RWPE2 (cell line): Measurements from ENCODE around the gene PDXP.
A peak's percentile ranks its signal among the peaks of the same experiment; 100 is the strongest.

Experiments
- ATAC-seq: fragments of 200-7000 bp; cut with Tn5 transposase; 3 replicates; pipeline ENCODE4 v1.9.1; 2021; ENCODE audit warnings: low read depth
- DNase-seq: peaks from one replicate; pipeline ENCODE4 v3.0.0-alpha.2; 2020; ENCODE audit warnings: low spot score
- H3K27ac ChIP-seq: fragments of 450-650 bp; 2 replicates; pipeline ENCODE4 v1.5.1; 2017; ENCODE audit warnings: mild to moderate bottlenecking; ENCODE audit not compliant: poor library complexity, severe bottlenecking
- H3K27me3 ChIP-seq: fragments of 250-450 bp; sonication (Bioruptor Pico); 2 replicates; pipeline ENCODE4 v1.5.1; 2021; ENCODE audit warnings: mild to moderate bottlenecking, moderate library complexity; ENCODE audit not compliant: insufficient read depth, poor library complexity, severe bottlenecking
- H3K36me3 ChIP-seq: fragments of 250-450 bp; sonication (Bioruptor Pico); 2 replicates; pipeline ENCODE4 v1.5.1; 2020; ENCODE audit warnings: low read depth, mild to moderate bottlenecking, moderate library complexity
- H3K4me1 ChIP-seq: fragments of 250-450 bp; sonication (Bioruptor Pico); 2 replicates; pipeline ENCODE4 v1.5.1; 2021; ENCODE audit warnings: mild to moderate bottlenecking, moderate library complexity; ENCODE audit not compliant: insufficient read depth, poor library complexity, severe bottlenecking
- H3K4me3 ChIP-seq: fragments of 250-450 bp; sonication (Bioruptor Pico); 2 replicates; pipeline ENCODE4 v1.5.1; 2021; ENCODE audit warnings: mild to moderate bottlenecking, moderate library complexity; ENCODE audit not compliant: severe bottlenecking
- H3K9me3 ChIP-seq: fragments of 250-450 bp; sonication (Bioruptor Pico); 2 replicates; pipeline ENCODE4 v1.5.1; 2021; ENCODE audit warnings: mild to moderate bottlenecking, moderate library complexity; ENCODE audit not compliant: severe bottlenecking
- TF ChIP-seq, protein P1 (sequence below): fragments of 450-650 bp; IDR thresholded peaks from one replicate; pipeline ENCODE4 v1.5.1; 2017; ENCODE audit warnings: mild to moderate bottlenecking, moderate library complexity; ENCODE audit not compliant: poor library complexity, severe bottlenecking

PDXP gene

DNA sequence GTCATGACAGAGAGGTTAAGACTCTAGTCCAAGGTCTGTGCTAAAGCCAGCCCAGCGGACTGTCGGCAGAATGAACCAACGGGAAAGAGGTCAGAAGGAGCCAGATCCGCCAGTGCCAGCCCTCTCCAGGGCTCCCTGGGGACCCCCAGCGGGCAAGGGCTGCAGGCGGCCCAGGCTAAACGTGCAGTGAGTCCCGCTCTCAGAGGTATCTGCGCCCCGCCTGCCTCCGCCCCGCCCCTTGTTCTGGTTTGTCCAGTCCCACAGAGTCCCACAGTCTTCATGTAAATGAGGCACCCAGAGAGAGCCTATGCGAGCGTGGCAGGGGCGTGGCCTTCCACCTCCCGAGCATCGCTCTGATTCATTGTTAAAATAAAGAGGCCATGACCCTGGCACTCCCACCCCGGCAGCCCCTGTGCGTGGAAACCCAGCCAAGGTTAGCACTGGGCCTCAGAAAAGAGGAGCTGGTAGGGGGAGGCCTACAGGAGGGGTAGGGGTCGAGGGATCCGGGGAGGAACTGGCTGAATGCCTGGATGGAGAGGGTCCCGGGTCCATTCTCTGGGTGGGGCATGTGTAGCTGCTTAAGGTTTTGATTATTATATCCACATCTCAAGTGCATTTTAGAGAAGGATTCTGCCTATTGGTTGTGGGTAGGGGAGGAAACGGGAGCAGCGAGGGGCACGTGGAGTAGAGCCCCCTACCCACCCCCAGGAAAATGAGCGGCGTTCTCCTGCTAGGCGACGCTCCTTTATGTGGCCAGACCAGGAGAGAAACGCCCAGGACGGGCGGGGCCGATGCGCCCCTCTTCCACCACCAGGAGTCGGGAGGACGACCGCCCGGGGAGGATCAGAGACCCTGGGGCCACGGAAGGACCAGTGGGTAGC lies 38.4 kb downstream of the PDXP start, which contains the start of gene TRIOBP:
TSS of gene TRIOBP (plus strand) at position 392 of the 881 bp plus-strand sequence. CDS start 4,318 bp downstream, outside the sequence.
- DNase-seq (peak; percentile 97), ATAC-seq (peak; percentile 100)
- peaks cover 8% of the 10 kb centered on the region for H3K4me1 ChIP-seq
- no peak within 1 kb of the TSS for H3K27ac ChIP-seq
- H3K4me3 ChIP-seq, result no peak within 1 kb of the TSS
- TF ChIP-seq, protein P1, sequence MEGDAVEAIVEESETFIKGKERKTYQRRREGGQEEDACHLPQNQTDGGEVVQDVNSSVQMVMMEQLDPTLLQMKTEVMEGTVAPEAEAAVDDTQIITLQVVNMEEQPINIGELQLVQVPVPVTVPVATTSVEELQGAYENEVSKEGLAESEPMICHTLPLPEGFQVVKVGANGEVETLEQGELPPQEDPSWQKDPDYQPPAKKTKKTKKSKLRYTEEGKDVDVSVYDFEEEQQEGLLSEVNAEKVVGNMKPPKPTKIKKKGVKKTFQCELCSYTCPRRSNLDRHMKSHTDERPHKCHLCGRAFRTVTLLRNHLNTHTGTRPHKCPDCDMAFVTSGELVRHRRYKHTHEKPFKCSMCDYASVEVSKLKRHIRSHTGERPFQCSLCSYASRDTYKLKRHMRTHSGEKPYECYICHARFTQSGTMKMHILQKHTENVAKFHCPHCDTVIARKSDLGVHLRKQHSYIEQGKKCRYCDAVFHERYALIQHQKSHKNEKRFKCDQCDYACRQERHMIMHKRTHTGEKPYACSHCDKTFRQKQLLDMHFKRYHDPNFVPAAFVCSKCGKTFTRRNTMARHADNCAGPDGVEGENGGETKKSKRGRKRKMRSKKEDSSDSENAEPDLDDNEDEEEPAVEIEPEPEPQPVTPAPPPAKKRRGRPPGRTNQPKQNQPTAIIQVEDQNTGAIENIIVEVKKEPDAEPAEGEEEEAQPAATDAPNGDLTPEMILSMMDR, result peak; percentile 70
- H3K9me3 ChIP-seq, result no peaks in the 10 kb centered on the region
- peaks cover 6% of the 10 kb centered on the region for H3K36me3 ChIP-seq
- H3K27me3 ChIP-seq, result no peaks in the 10 kb centered on the region

DNA sequence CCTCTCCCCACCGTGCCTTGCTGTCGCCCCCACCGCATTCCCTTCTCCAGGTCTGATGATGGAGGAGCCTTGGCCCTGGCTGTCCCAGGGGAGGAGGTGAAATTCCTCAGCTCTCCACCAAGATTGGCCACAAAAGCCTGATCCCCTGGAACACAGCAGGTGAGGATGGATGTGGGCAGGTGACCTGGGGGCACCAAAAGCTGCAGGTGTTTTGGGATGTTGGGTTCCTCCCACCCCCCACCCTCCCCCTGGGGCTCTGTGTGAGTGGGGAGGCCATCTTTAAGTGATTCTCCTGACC lies 39.0 kb downstream of the PDXP start:
- no peak for ATAC-seq
- Histone ChIP-seq H3K4me1 (peaks cover 8% of the 10 kb centered on the region), H3K27ac (no peak overlapping the region), H3K9me3 (no peaks in the 10 kb centered on the region), H3K36me3 (peaks cover under 1% of the 10 kb centered on the region; the same call in 1 of the 2 replicates), H3K4me3 (no peak overlapping the region), H3K27me3 (no peaks in the 10 kb centered on the region)
- no peak for DNase-seq
- TF ChIP-seq, protein P1, result no peak

DNA sequence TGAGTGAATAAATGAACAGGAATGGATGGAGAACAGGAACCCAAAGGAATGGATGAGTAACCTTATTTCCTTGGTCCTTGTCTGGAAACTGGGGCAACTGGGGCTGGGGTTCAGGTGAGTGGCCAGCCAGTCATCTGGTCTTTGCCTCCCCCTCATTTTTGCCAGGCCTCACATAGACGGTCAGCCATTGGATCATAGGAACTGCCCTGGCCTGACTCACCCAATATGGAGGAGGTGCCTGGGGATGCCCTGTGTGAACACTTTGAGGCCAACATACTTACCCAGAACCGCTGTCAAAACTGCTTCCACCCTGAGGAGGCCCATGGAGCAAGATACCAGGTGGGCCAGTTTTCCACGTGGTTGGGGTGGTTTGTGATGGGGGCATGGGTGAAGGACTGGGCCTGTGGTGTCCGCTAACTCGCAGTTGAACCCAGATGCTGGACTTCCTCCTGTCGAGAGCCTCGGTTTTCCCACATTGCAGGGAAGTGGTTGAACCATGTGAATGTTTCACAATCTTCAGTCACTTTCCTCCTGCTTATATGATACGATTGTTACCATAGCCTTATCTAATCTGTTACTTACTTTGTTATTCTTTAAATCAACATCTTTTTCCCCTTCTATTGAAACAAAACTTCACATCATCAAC lies 42.7 kb downstream of the PDXP start:
- H3K4me3 ChIP-seq, result no peak overlapping the region
- peaks cover 3% of the 10 kb centered on the region for H3K4me1 ChIP-seq
- TF ChIP-seq, protein P1, result no peak
- no peak overlapping the region for H3K27ac ChIP-seq
- H3K36me3 ChIP-seq, result no peaks in the 10 kb centered on the region
- H3K9me3 ChIP-seq, result no peaks in the 10 kb centered on the region
- ATAC-seq (no peak), DNase-seq (no peak)
- H3K27me3 ChIP-seq, result no peaks in the 10 kb centered on the region

DNA sequence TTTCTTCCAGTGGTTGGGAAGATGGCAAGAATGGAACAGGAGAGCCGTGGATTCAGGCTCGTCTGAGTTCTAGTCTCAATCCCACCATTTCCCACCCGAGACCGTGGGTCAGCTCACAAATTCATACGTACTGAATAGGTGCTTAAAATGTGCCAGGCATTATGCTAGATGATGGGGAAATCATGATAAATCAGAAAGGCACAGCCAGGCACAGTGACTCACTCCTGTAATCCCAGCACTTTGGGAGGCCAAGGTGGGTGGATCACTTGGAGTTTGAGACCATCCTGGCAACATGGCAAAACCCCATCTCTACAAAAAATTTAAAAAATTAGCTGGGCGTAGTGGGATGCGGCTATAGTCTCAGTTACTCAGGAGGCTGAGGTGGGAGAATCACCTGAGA lies 45.4 kb downstream of the PDXP start:
- Histone ChIP-seq H3K9me3 (no peaks in the 10 kb centered on the region), H3K4me1 (no peaks in the 10 kb centered on the region), H3K36me3 (no peaks in the 10 kb centered on the region), H3K4me3 (no peak overlapping the region), H3K27ac (no peak overlapping the region), H3K27me3 (no peaks in the 10 kb centered on the region)
- TF ChIP-seq, protein P1, result no peak
- ATAC-seq (no peak), DNase-seq (no peak)
